Uterus (tissue), 2 donors: ENCODE results near the gene PGA3.
"Not testable (repeated sequence)": the region's sequence is repeated elsewhere in the genome, so short reads cannot be mapped to it uniquely, and the experiment has no call there.

ENCODE experiments used
- CTCF ChIP-seq, 4 experiments: fragments of 200-600 bp in 2 of 4; fragments of 450-650 bp in 2 of 4; sonication (generic) in 2 of 4; IDR thresholded peaks; one replicate each; pipeline ENCODE4 v1.5.1; 2016 to 2019; ENCODE audit warnings: antibody characterized with exemption in 4 of 4, mild to moderate bottlenecking in 2 of 4, moderate library complexity in 1 of 4
- POLR2A ChIP-seq, 2 donors: fragments of 450-650 bp; IDR thresholded peaks; one replicate each; pipeline ENCODE4 v1.6.1; 2016; ENCODE audit warnings: antibody characterized with exemption in 2 of 2, mild to moderate bottlenecking in 1 of 2, moderate library complexity in 1 of 2

- TF ChIP-seq CTCF, POLR2A (IDR thresholded peaks at IDR 0.05): not testable (repeated sequence)
These were observed 45.9 kb downstream of the PGA3 start for GRCh38 chr11:61249201-61249600.
